Activated T-cell treated with anti-CD3 and anti-CD28 coated beads, Interleukin-2, amount 50 U/mL, for 24 hours (primary cell): ENCODE measurements around the gene CCDC24.

ENCODE experiments used
- DNase-seq: peaks from one replicate; pipeline ENCODE4 v3.0.0-alpha.2; 2020
- H3K27ac Mint-ChIP-seq: 2 replicates; pipeline ENCODE4 v1.8.0; 2020; ENCODE audit warnings: mild to moderate bottlenecking, mixed read lengths
- H3K27me3 Mint-ChIP-seq: 2 replicates; pipeline ENCODE4 v1.8.0; 2020; ENCODE audit warnings: mixed read lengths
- H3K36me3 Mint-ChIP-seq: 2 replicates; pipeline ENCODE4 v1.8.0; 2020; ENCODE audit warnings: low read depth, mixed read lengths
- H3K4me1 Mint-ChIP-seq: 2 replicates; pipeline ENCODE4 v1.8.0; 2020; ENCODE audit warnings: low read depth, mixed read lengths
- H3K4me3 Mint-ChIP-seq: 2 replicates; pipeline ENCODE4 v1.8.0; 2020; ENCODE audit warnings: mild to moderate bottlenecking, moderate library complexity, mixed read lengths
- H3K9me3 Mint-ChIP-seq: 2 replicates; pipeline ENCODE4 v1.8.0; 2020; ENCODE audit warnings: mixed read lengths

CCDC24 gene

DNA sequence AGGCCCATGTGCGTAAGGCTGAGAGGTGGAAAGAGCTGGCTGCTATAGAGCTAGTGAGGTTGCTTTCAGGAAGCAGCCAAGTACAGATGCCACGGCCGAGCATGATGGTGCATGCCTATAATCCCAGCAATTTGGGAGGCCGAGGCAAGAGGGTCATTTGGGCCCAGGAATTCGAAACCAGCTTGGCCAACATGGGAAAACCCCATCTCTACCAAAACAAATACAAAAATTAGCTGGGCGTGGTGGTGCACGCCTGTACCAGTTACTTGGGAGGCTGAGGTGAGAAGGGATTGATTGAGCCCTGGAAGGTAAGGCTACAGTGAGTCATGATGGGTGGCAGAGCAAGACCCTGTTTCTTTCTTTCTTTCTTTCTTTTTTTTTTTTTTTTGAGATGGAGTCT, 2.7 kb downstream of the CCDC24 start:
- Mint-ChIP-seq H3K4me1 (peaks cover 20% of the 10 kb centered on the region), H3K4me3 (no peak overlapping the region), H3K36me3 (peaks cover 2% of the 10 kb centered on the region), H3K9me3 (no peaks in the 10 kb centered on the region), H3K27ac (no peak overlapping the region), H3K27me3 (no peaks in the 10 kb centered on the region)
- no peak for DNase-seq

- Mint-ChIP-seq H3K4me3 (no peak overlapping the region), H3K4me1 (peaks cover 20% of the 10 kb centered on the region), H3K27me3 (no peaks in the 10 kb centered on the region), H3K36me3 (peaks cover 6% of the 10 kb centered on the region), H3K27ac (no peak overlapping the region), H3K9me3 (no peaks in the 10 kb centered on the region)
- no peak for DNase-seq
Observed at GRCh38 chr1:43994794-43995790, 3.7 kb downstream of the CCDC24 start.

- Mint-ChIP-seq H3K36me3 (peaks cover 12% of the 10 kb centered on the region), H3K9me3 (no peaks in the 10 kb centered on the region), H3K4me1 (peaks cover 16% of the 10 kb centered on the region), H3K27ac (no peak overlapping the region), H3K27me3 (no peaks in the 10 kb centered on the region), H3K4me3 (no peak overlapping the region)
- no peak for DNase-seq
Observed at GRCh38 chr1:43995984-43996732, 4.8 kb downstream of the CCDC24 start.

- peaks cover 12% of the 10 kb centered on the region for H3K4me1 Mint-ChIP-seq
- H3K36me3 Mint-ChIP-seq, result peaks cover 15% of the 10 kb centered on the region
- DNase-seq, result no peak
- no peak overlapping the region for H3K27ac Mint-ChIP-seq
- no peak overlapping the region for H3K4me3 Mint-ChIP-seq
- H3K9me3 Mint-ChIP-seq, result no peaks in the 10 kb centered on the region
- no peaks in the 10 kb centered on the region for H3K27me3 Mint-ChIP-seq
Observed at GRCh38 chr1:43996733-43997115, 5.3 kb downstream of the CCDC24 start.

GRCh38 chr1:43997295-43997999, 6.0 kb downstream of the CCDC24 start:
- peaks cover 4% of the 10 kb centered on the region for H3K4me1 Mint-ChIP-seq
- no peaks in the 10 kb centered on the region for H3K9me3 Mint-ChIP-seq
- no peaks in the 10 kb centered on the region for H3K27me3 Mint-ChIP-seq
- H3K4me3 Mint-ChIP-seq, result no peak overlapping the region
- H3K36me3 Mint-ChIP-seq, result peaks cover 19% of the 10 kb centered on the region
- DNase-seq, result no peak
- no peak overlapping the region for H3K27ac Mint-ChIP-seq

- Mint-ChIP-seq H3K4me3 (no peak overlapping the region), H3K4me1 (no peaks in the 10 kb centered on the region), H3K27me3 (no peaks in the 10 kb centered on the region), H3K36me3 (peaks cover 19% of the 10 kb centered on the region), H3K27ac (no peak overlapping the region), H3K9me3 (no peaks in the 10 kb centered on the region)
- no peak for DNase-seq
Observed at GRCh38 chr1:43998000-43998378, 6.6 kb downstream of the CCDC24 start.

- H3K36me3 Mint-ChIP-seq, result peaks cover 19% of the 10 kb centered on the region
- H3K27ac Mint-ChIP-seq, result no peak overlapping the region
- H3K27me3 Mint-ChIP-seq, result no peaks in the 10 kb centered on the region
- H3K4me1 Mint-ChIP-seq, result no peaks in the 10 kb centered on the region
- no peak for DNase-seq
- no peaks in the 10 kb centered on the region for H3K9me3 Mint-ChIP-seq
- H3K4me3 Mint-ChIP-seq, result no peak overlapping the region
Observed at GRCh38 chr1:43999455-43999854, 8.1 kb downstream of the CCDC24 start.

- no peak for DNase-seq
- Mint-ChIP-seq H3K4me3 (no peak overlapping the region), H3K27ac (no peak overlapping the region), H3K9me3 (no peaks in the 10 kb centered on the region), H3K27me3 (no peaks in the 10 kb centered on the region), H3K4me1 (no peaks in the 10 kb centered on the region), H3K36me3 (peaks cover 21% of the 10 kb centered on the region)
Observed at GRCh38 chr1:44000122-44000665, 8.8 kb downstream of the CCDC24 start.

DNA sequence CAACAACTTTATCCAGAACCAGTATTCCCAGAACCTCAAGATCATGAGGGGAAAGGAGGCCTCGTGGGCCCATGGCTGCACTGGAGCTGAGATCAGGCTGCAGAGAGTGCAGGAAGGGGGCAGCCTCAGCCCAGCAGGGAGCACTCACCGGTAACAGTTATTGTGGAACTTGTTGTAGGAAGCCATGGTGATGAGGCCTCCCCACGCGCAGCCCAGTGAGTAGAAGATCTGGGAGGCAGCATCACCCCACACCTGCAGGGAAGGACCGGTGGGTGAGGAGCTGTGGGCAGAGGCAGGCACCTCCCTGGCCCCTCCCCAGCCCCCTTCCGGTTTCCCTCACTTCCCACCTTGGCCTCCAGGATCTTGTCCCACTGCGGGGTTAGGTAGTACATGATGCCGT, 10.8 kb downstream of the CCDC24 start:
- peaks cover 23% of the 10 kb centered on the region for H3K36me3 Mint-ChIP-seq
- H3K4me1 Mint-ChIP-seq, result no peaks in the 10 kb centered on the region
- no peaks in the 10 kb centered on the region for H3K9me3 Mint-ChIP-seq
- no peak for DNase-seq
- no peak overlapping the region for H3K27ac Mint-ChIP-seq
- no peaks in the 10 kb centered on the region for H3K27me3 Mint-ChIP-seq
- H3K4me3 Mint-ChIP-seq, result no peak overlapping the region

GRCh38 chr1:44002606-44003157, 11.3 kb downstream of the CCDC24 start:
- Mint-ChIP-seq H3K27me3 (no peaks in the 10 kb centered on the region), H3K36me3 (peaks cover 23% of the 10 kb centered on the region), H3K4me3 (no peak overlapping the region), H3K4me1 (no peaks in the 10 kb centered on the region), H3K27ac (no peak overlapping the region), H3K9me3 (no peaks in the 10 kb centered on the region)
- DNase-seq, result no peak

- H3K4me3 Mint-ChIP-seq, result no peak overlapping the region
- no peaks in the 10 kb centered on the region for H3K27me3 Mint-ChIP-seq
- no peak for DNase-seq
- H3K4me1 Mint-ChIP-seq, result peaks cover 4% of the 10 kb centered on the region
- H3K9me3 Mint-ChIP-seq, result no peaks in the 10 kb centered on the region
- H3K27ac Mint-ChIP-seq, result no peak overlapping the region
- peaks cover 6% of the 10 kb centered on the region for H3K36me3 Mint-ChIP-seq
Observed at GRCh38 chr1:44008259-44008658, 16.9 kb downstream of the CCDC24 start.

GRCh38 chr1:44010935-44011471, 19.6 kb downstream of the CCDC24 start:
- no peak overlapping the region for H3K27ac Mint-ChIP-seq
- peaks cover 4% of the 10 kb centered on the region for H3K36me3 Mint-ChIP-seq
- no peaks in the 10 kb centered on the region for H3K27me3 Mint-ChIP-seq
- H3K4me1 Mint-ChIP-seq, result peaks cover 8% of the 10 kb centered on the region
- no peaks in the 10 kb centered on the region for H3K9me3 Mint-ChIP-seq
- H3K4me3 Mint-ChIP-seq, result no peak overlapping the region
- no peak for DNase-seq

- H3K36me3 Mint-ChIP-seq, result peaks cover 2% of the 10 kb centered on the region
- DNase-seq, result no peak
- peaks cover 8% of the 10 kb centered on the region for H3K4me1 Mint-ChIP-seq
- no peak overlapping the region for H3K4me3 Mint-ChIP-seq
- no peaks in the 10 kb centered on the region for H3K27me3 Mint-ChIP-seq
- no peak overlapping the region for H3K27ac Mint-ChIP-seq
- H3K9me3 Mint-ChIP-seq, result no peaks in the 10 kb centered on the region
Observed at GRCh38 chr1:44012404-44012803, 21.0 kb downstream of the CCDC24 start.
